NCI-H1417 (cell line): ENCODE measurements around the gene STRA6.

Experiments used
- DNase-seq, 3 experiments: peaks; one replicate each; lab custom pipeline; 2025; lab: John Stamatoyannopoulos, UW

STRA6 gene

GRCh38 chr15:74132681-74133651 is 69.6 kb downstream of the STRA6 start:
- no peak for DNase-seq

DNA sequence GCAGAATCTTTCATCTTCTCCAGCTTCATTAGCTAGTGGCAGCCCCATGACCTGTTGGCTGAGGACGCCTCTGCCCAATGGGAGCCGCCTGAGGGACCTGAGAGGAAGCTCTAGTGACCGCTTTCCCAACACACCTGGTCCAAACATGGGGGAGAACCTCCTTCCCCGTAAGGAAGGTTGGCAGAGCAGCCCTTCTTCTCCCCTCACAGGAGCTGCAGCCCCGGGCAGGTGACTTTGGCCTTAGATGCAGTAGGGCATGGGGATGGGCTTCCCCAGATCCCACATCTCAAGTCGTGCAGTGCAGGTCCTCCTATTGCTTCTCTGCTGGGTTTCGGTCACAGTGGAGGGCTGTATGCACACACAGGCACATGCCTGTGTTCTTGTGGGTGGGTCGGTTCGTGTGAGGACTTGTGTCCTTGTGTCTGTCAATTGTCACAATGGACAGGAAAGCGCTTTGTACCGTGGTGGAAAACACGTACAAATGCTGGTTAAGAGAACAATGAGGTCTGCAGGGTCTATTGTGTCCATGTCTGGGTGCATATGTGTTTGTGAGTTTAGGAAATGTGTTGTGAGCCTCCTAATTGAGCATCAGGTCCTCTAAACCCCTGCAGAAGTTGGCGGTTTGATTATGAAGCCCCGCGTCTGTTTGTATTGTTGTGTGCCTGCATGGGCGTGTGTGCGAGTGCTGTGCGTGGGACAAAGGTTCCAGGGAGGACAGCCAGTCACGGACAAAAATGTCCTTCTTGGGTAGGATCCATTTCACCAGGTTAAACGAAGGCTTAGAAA is 70.8 kb downstream of the STRA6 start:
- DNase-seq, result no peak

DNA sequence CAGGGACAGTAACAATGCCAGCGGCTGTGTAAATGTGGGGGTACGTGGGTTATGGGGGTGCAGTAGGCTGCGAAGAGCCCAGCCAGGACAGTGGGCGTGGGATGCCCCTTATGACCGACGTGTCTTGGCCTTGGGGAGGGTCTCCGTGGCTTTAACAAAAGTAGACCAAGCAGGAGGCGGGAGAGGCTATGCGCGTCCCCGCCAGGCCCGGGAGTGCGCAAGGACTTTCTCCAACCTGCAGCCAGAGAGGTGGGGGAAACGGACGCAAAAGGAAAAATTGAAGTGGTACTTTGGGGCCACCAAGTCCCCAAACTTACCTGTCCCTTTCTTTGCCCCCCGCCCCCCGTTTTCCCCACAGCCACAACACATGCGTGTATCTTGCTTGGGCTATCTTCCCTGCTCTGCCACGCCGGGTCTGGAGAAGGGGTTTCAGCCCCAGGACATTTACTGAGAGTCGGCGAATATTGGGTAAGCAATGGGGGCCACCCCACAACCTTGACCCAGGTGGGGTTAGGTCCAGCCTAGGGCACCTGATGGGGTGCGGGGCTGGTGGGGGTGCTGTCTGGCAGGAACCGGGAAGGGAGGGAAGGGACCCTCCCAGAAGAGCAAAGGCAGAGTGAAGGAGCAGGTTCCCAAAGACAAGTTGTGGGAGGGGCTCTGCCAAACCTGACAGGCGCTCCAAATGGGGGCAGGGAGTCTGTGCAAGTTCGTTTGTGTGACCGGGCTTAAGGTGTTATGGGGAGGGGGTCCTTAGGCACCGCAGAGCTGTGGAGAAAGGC is 71.5 kb downstream of the STRA6 start:
- DNase-seq, result no peak

- peak; percentile 70 to 87 (median 72) for DNase-seq
These were observed 72.3 kb downstream of the STRA6 start, which contains the start of gene ISLR2 for GRCh38 chr15:74130155-74130848. Gene ISLR2 (plus strand): TSS chr15:74130586. CDS start chr15:74132755, 2,169 bp downstream.

GRCh38 chr15:74129586-74130154 is 72.9 kb downstream of the STRA6 start:
- peak; percentile 20 to 87 (median 74) for DNase-seq
